SK-N-DZ (cell line): Measurements from ENCODE around the gene KANK4.

Source experiments
- DNase-seq: peaks from one replicate; pipeline ENCODE4 v3.0.0-alpha.2; 2015; ENCODE audit warnings: low spot score
- small RNA-seq, 2 experiments: library from RNA; depleted of rRNA; stranded (forward); fragments of <200 nt; gene quantifications; one replicate each; pipeline ENCODE3, GENCODE V24; 2014

Gene KANK4

DNA sequence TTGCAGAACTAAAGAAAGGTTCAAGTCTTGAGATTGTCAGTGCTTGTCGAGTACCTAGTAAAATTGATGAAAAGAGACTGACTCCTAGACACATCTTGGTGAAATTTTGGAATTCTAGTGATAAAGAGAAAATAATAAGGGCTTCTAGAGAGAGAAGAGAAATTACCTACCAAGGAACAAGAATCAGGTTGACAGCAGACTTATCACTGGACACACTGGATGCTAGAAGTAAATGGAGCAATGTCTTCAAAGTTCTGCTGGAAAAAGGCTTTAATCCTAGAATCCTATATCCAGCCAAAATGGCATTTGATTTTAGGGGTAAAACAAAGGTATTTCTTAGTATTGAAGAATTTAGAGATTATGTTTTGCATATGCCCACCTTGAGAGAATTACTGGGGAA is 108.3 kb downstream of the KANK4 start:
- no peak for DNase-seq

DNA sequence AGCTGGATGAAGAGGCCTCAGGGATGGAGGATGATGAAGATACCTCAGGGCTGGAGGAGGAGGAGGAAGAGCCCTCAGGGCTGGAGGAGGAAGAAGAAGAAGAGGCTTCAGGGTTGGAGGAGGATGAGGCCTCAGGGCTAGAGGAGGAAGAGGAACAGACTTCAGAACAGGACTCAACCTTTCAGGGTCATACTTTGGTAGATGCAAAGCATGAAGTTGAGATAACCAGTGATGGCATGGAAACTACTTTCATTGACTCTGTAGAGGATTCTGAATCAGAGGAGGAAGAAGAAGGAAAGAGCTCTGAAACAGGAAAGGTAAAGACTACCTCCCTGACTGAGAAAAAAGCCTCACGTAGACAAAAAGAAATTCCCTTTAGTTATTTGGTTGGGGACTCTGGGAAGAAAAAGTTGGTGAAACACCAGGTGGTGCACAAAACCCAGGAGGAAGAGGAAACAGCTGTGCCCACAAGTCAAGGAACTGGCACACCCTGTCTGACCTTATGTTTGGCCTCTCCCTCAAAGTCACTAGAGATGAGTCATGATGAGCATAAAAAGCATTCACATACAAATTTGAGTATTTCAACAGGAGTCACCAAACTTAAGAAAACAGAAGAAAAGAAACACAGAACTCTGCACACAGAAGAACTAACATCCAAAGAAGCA is 109.2 kb downstream of the KANK4 start:
- no peak for DNase-seq

DNA sequence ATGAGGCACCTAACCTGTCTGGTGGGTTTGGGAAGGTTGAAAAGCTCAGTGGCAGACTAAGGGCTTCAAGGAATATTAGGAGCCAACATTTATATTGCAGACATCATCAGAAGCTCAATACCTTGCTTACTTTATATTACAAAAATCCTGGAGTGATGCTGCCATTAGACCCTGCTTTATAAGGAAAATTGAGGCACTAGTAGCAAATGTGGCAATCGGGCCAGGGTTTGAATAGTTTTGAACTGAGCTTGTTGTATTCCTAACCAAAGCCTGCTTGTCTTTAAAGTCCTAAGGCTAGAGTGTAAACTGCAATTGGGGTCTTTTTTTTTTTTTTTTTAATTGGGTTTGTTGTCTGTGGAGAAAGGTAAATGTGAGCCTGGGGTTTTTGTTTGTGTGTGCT is 110.3 kb downstream of the KANK4 start:
- DNase-seq: no peak

DNA sequence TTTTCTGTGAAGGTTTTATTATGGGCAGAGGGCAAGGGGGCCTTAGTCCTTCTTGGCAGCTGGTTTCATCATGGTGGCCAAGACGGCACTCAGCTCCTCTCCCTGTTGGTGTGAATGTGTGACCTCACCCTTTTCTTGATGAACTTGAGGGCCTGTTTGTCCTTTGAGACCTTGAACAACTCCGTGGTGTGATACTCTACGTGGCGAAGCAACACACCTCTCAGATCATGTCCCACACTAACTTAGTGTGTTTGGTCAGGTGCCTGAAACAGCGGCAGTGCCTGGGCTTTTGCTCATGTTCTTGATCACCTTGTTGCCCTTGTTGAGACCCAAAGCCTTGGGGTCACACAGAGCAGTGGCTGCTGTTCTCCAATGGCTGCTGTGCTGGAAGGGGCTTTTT is 111.1 kb downstream of the KANK4 start:
- no peak for DNase-seq

DNA sequence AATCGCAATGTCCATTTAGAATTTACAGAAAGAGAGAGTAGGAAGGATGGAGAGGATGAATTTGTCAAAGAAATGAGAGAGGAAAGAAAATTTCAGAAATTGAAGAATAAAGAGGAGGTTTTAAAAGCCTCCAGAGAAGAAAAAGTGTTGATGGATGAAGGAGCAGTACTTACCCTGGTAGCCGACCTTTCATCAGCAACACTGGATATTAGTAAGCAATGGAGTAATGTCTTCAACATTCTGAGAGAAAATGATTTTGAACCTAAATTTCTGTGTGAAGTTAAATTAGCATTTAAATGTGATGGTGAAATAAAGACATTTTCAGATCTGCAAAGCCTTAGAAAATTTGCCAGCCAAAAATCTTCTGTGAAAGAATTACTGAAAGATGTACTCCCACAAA is 112.0 kb downstream of the KANK4 start:
- DNase-seq: no peak

DNA sequence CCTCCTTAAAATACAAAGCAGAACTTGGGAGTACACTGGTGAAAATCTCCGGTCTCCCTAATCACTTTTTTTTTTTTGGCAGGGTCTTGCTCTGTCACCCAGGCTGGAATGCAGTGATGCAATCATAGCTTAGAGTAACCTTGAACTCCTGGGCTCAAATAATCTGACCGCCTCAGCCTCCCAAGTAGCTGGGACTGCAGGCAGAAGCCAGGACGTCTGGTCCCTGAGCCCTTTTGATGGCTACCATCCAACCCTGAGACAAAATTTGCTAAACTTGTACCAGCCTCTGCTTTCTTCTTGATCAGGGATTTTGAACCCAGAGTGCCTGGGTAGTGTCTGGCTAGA is 120.5 kb downstream of the KANK4 start:
- no peak for DNase-seq

DNA sequence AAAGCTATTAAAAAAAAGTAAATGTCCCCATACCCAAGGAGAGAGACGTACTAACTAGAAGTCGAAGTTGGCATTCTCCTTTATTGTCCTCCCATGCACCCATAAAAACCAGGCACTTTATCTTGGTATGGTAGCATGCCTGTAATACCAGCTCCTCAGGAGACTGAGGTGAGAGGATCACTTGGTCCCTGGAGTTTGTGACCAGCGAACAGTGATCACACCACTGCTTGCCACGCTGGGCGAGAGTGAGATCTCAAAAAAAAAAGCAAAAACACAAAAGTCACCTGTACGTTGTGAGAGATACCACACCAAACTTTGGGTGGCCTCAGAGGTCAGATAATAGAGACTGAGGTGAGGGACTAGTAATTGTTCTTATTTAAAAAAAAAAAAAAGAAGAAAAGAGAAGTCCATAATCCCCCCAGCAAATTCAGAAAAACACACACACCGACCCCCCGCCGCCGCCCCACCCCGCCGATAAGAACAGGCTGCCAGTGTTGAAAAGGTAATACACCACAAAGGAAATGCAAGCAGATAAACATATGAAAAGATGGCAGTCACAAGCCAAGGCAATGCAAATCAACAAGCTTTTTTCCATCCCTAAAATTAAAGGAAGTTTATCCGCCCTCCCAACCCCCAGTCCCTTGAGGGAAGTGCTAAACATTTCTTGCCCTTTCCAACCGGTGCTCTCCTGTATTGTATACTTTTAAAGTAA is 121.0 kb downstream of the KANK4 start:
- DNase-seq: no peak

DNA sequence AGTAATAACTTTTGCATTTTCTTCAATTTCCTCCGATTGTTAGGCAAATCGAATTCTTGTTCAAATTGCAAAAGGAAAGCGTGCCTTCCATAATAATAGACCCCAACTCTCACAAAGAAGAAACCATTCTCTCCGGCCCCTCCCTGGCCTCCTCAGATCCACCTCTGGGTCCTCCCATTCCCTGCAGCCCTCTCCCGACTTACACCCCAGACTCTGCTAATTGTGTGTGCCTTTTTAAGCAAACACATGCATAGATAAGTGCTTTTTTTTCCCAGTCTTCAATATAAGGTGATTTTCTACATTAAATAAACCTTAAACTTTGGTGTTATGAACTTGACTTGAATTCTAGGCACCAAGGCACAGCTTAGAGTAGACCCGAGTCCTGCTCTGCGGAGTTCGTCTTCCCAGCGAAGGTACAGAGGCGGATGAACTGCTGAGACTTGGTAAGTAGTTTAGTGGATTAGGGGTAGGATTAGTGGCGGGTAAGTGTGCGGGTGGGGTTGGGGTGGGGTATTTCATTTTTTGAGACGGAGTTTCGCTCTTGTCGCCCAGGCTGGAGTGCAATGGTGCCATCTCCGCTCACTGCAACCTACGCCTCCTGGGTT is 123.0 kb downstream of the KANK4 start:
- no peak for DNase-seq

DNA sequence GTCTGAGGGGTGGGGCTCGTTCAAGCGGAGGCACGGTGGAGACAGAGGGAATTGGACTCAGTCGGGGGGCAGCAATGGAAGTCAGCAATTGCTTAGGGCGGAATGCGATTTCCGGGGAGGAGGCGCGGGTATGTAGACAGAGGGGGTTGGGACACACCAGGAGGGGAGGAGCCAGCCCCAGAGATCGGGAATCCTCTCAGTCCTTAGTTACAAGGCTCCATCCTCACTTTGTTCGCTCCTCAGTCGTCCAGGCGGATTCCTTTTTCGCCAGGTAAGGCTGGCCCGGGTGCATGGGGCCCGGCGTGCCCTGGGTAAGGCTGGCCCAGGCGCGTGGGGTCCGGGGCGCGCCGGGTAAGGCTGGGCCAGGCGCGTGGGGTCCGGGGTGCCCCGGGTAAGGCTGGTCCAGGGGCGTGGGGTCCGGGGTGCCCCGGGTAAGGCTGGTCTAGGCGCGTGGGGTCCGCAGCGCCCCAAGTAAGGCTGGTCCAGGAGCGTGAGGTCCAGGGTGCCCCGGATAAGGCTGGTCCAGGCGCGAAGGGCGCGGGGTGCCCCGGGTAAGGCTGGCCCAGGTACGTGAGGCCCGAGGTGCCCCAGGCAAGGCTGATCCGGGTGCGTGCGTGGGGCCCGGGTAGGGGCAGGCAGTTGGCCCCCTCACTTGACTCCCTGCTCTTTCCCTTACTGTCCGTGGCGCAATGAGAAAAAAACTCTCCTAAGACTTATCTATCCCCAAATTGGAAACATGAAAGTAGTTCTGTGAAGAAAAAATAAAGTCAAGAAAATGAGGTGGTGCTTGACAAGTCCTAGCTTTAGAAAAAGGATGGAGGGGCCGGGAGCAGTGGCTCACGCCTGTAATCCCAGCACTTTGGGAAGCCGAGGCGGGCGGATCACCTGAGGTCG is 124.3 kb downstream of the KANK4 start, which contains the start of gene L1TD1:
L1TD1 (plus strand) TSS at position 199 of the 894 bp plus-strand sequence. CDS start 11,780 bp downstream, outside the sequence.
- DNase-seq: no peak

DNA sequence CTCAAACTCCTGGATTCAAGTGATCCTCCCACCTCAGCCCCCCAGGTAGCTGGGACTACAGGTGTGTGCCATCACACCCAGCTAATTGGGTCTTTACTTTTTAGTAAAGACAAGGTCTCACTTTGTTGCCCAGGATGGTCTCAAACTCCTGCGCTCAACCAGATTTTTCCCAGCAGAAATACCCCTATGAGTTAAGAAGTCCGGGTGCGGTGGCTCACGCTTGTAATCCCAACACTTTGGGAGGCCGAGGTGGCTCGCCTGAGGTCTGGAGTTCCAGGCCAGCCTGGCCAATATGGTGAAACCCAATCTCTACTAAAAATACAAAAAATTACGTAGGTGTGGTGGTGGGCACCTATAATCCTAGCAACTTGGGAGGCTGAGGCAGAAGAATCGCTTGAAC is 131.1 kb downstream of the KANK4 start:
- DNase-seq: no peak

DNA sequence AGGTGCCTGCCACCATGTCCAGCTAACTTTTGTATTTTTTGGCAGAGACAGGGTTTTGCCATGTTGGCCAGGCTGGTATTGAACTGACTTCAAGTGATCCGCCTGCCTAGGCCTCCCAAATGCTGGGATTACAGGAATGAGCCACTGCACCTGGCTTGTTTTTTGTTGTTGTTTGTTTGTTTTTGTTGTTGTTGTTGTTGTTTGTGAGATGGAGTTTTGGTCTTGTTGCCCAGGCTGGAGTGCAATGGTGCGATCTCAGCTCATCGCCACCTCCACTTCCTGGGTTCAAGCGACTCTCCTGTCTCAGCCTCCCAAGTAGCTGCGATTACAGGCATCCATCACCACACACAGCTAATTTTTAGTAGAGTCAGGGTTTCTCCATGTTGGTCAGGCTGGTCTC is 131.7 kb downstream of the KANK4 start:
- DNase-seq: no peak

Small RNAs within 50 kb of the gene (small RNA-seq; reads per million reads assigned to genes)
- 0 reads per million in 2 experiments for gene RNU6-371P
